MM.1S (cell line): ENCODE measurements around the gene ACLY.

Source experiments
- DNase-seq: peaks from one replicate; pipeline ENCODE4 v3.0.0-alpha.2; 2015
- H2AFZ ChIP-seq: fragments of 300-600 bp; sonication (generic); 2 replicates; pipeline ENCODE4 v1.6.0; 2016; ENCODE audit warnings: antibody characterized with exemption, low read length
- H3F3A ChIP-seq: fragments of 300-600 bp; sonication (generic); 2 replicates; pipeline ENCODE4 v1.6.1; 2016; ENCODE audit warnings: mild to moderate bottlenecking, antibody characterized with exemption, low read length, moderate library complexity, mixed read lengths; ENCODE audit not compliant: insufficient read depth
- H3K27ac ChIP-seq: fragments of 300-600 bp; sonication (generic); 2 replicates; pipeline ENCODE4 v1.5.1; 2016; ENCODE audit warnings: mild to moderate bottlenecking, low read length
- H3K27me3 ChIP-seq: fragments of 300-600 bp; sonication (generic); replicated peaks from 2 replicates; pipeline ENCODE4 v1.6.0; 2016; ENCODE audit warnings: low read length; ENCODE audit not compliant: insufficient read depth
- H3K36me3 ChIP-seq: fragments of 300-600 bp; sonication (generic); replicated peaks from 2 replicates; pipeline ENCODE4 v1.6.1; 2016; ENCODE audit warnings: mild to moderate bottlenecking, low read length, mixed read lengths; ENCODE audit not compliant: insufficient read depth
- H3K4me1 ChIP-seq: fragments of 300-600 bp; sonication (generic); 2 replicates; pipeline ENCODE4 v1.6.1; 2016; ENCODE audit warnings: low read length, mixed read lengths
- H3K4me2 ChIP-seq: fragments of 300-600 bp; sonication (generic); 2 replicates; pipeline ENCODE4 v1.6.0; 2016; ENCODE audit warnings: low read depth, low read length
- H3K4me3 ChIP-seq: fragments of 300-600 bp; sonication (generic); 2 replicates; pipeline ENCODE4 v1.5.1; 2016; ENCODE audit warnings: low read length, mixed read lengths
- H3K79me2 ChIP-seq: fragments of 300-600 bp; sonication (generic); 2 replicates; pipeline ENCODE4 v1.6.1; 2016; ENCODE audit warnings: mixed run types, low read length, mixed read lengths
- H3K9ac ChIP-seq: fragments of 300-600 bp; sonication (generic); 2 replicates; pipeline ENCODE4 v1.6.1; 2016; ENCODE audit warnings: low read length, mixed read lengths
- H3K9me2 ChIP-seq: fragments of 300-600 bp; sonication (generic); replicated peaks from 2 replicates; pipeline ENCODE4 v1.6.1; 2016; ENCODE audit warnings: mild to moderate bottlenecking, low read length, mixed read lengths; ENCODE audit not compliant: insufficient read depth
- H3K9me3 ChIP-seq: fragments of 300-600 bp; sonication (generic); replicated peaks from 2 replicates; pipeline ENCODE4 v1.6.1; 2016; ENCODE audit warnings: mild to moderate bottlenecking, low read length, mixed read lengths; ENCODE audit not compliant: insufficient read depth
- H4K20me1 ChIP-seq: fragments of 300-600 bp; sonication (generic); 2 replicates; pipeline ENCODE4 v1.6.1; 2016; ENCODE audit warnings: mild to moderate bottlenecking, low read length, moderate library complexity, mixed read lengths; ENCODE audit not compliant: insufficient read depth
- CTCF ChIP-seq: fragments of 300-600 bp; sonication (generic); IDR thresholded peaks from 2 replicates; pipeline ENCODE4 v1.5.1; 2016; ENCODE audit warnings: antibody characterized with exemption, low read length, mixed read lengths
- EZH2 ChIP-seq: fragments of 300-600 bp; sonication (generic); optimal IDR thresholded peaks from 2 replicates; pipeline ENCODE3; 2017; ENCODE audit warnings: low read depth, mild to moderate bottlenecking, antibody characterized with exemption, low read length, mixed read lengths
- EZH2phosphoT487 ChIP-seq: fragments of 300-600 bp; sonication (generic); IDR thresholded peaks from 2 replicates; pipeline ENCODE4 v1.6.1; 2018; ENCODE audit warnings: antibody characterized with exemption, low read length

The ACLY gene

GRCh38 chr17:41907185-41907556 lies 11.6 kb downstream of the ACLY start:
- no peaks in the 10 kb centered on the region for H3F3A ChIP-seq

GRCh38 chr17:41906465-41907184 lies 12.1 kb downstream of the ACLY start:
- H3K4me1 ChIP-seq: no peaks in the 10 kb centered on the region
- H3K36me3 ChIP-seq: peaks cover 12% of the 10 kb centered on the region; the same call in 1 of the 2 replicates
- no peak overlapping the region for H3K4me3 ChIP-seq
- H3F3A ChIP-seq: no peaks in the 10 kb centered on the region
- no peaks in the 10 kb centered on the region for H3K9me2 ChIP-seq
- DNase-seq: no peak
- H3K9me3 ChIP-seq: no peaks in the 10 kb centered on the region
- H3K27ac ChIP-seq: no peak overlapping the region
- no peak for TF ChIP-seq EZH2
- no peak for TF ChIP-seq CTCF
- TF ChIP-seq EZH2phosphoT487: no peak
- H2AFZ ChIP-seq: no peak overlapping the region
- H3K4me2 ChIP-seq: no peak overlapping the region
- H3K79me2 ChIP-seq: 0 out of 2 replicates have a peak, but pooled peaks cover 2% of the 10 kb centered on the region
- H3K27me3 ChIP-seq: no peaks in the 10 kb centered on the region
- H3K9ac ChIP-seq: no peak overlapping the region
- no peaks in the 10 kb centered on the region for H4K20me1 ChIP-seq

More at GRCh38 chr17:41907185-41907556, 11.6 kb downstream of the ACLY start:
- H3K27me3 ChIP-seq: no peaks in the 10 kb centered on the region
- H3K4me1 ChIP-seq: no peaks in the 10 kb centered on the region
- H3K36me3 ChIP-seq: peaks cover 12% of the 10 kb centered on the region; the same call in 1 of the 2 replicates
- no peaks in the 10 kb centered on the region for H3K9me3 ChIP-seq
- no peak overlapping the region for H2AFZ ChIP-seq
- H3K9ac ChIP-seq: no peak overlapping the region
- H3K9me2 ChIP-seq: no peaks in the 10 kb centered on the region
- DNase-seq: no peak
- TF ChIP-seq EZH2phosphoT487 (no peak), EZH2 (no peak), CTCF (no peak)
- peaks cover 5% of the 10 kb centered on the region; the same call in 1 of the 2 replicates for H3K79me2 ChIP-seq
- no peak overlapping the region for H3K27ac ChIP-seq
- H3K4me3 ChIP-seq: no peak overlapping the region
- no peak overlapping the region for H3K4me2 ChIP-seq
- H4K20me1 ChIP-seq: no peaks in the 10 kb centered on the region

- Histone ChIP-seq H3K9ac (no peak overlapping the region), H3K36me3 (0 out of 2 replicates have a peak, but pooled peaks cover 4% of the 10 kb centered on the region), H3K9me2 (no peaks in the 10 kb centered on the region), H3K27me3 (no peaks in the 10 kb centered on the region), H3K4me3 (no peak overlapping the region), H4K20me1 (no peaks in the 10 kb centered on the region), H3K79me2 (no peaks in the 10 kb centered on the region), H3F3A (no peaks in the 10 kb centered on the region), H2AFZ (no peak overlapping the region), H3K4me1 (no peaks in the 10 kb centered on the region), H3K4me2 (no peak overlapping the region), H3K27ac (no peak overlapping the region), H3K9me3 (no peaks in the 10 kb centered on the region)
- DNase-seq: no peak
- no peak for TF ChIP-seq CTCF
- no peak for TF ChIP-seq EZH2
- no peak for TF ChIP-seq EZH2phosphoT487
Observed at GRCh38 chr17:41905172-41905571, 13.6 kb downstream of the ACLY start.
